ENCODE results near the gene TIPARP.

TIPARP gene

GRCh38 chr3:156639414-156640023, 34.9 kb upstream of the TIPARP start:
- Histone ChIP-seq H3K4me1 (ENCODE audit: insufficient read depth, low read length, poor library complexity, severe bottlenecking) (peaks cover 22% of the 10 kb centered on the region), H3K4me2 (ENCODE audit: low read depth, low read length, poor library complexity, severe bottlenecking) (no peak overlapping the region), H4K20me1 (ENCODE audit: insufficient read depth, low read length, poor library complexity, severe bottlenecking) (no peaks in the 10 kb centered on the region), H2AFZ (ENCODE audit: low read length) (no peak overlapping the region), H3K36me3 (ENCODE audit: insufficient read depth, low read length) (no peaks in the 10 kb centered on the region), H3K9me3 (ENCODE audit: insufficient read depth, low read depth, low read length) (no peaks in the 10 kb centered on the region), H3K9ac (ENCODE audit: low read depth, low read length, poor library complexity, severe bottlenecking) (no peak overlapping the region), H3F3A (ENCODE audit: low read depth) (no peaks in the 10 kb centered on the region), H3K9me2 (replicated peaks; ENCODE audit: low read depth, low read length) (no peaks in the 10 kb centered on the region), H3K4me3 (ENCODE audit: low read length, poor library complexity, severe bottlenecking) (no peak overlapping the region), H3K79me2 (ENCODE audit: insufficient read depth, low read length) (no peaks in the 10 kb centered on the region), H3K27me3 (ENCODE audit: insufficient read depth, low read length, poor library complexity, severe bottlenecking) (no peaks in the 10 kb centered on the region)
- TF ChIP-seq CTCF (conservative IDR thresholded peaks at IDR 0.05; ENCODE audit: low read length) (no peak), EZH2phosphoT487 (IDR thresholded peaks at IDR 0.05; ENCODE audit: borderline replicate concordance) (no peak)

- Histone ChIP-seq H3K79me2 (ENCODE audit: insufficient read depth, low read length) (no peaks in the 10 kb centered on the region), H3K27me3 (ENCODE audit: insufficient read depth, low read length, poor library complexity, severe bottlenecking) (no peaks in the 10 kb centered on the region), H3K4me2 (ENCODE audit: low read depth, low read length, poor library complexity, severe bottlenecking) (no peak overlapping the region), H4K20me1 (ENCODE audit: insufficient read depth, low read length, poor library complexity, severe bottlenecking) (no peaks in the 10 kb centered on the region), H3K9me2 (replicated peaks; ENCODE audit: low read depth, low read length) (no peaks in the 10 kb centered on the region), H3K9ac (ENCODE audit: low read depth, low read length, poor library complexity, severe bottlenecking) (no peak overlapping the region), H3F3A (ENCODE audit: low read depth) (no peaks in the 10 kb centered on the region), H3K9me3 (ENCODE audit: insufficient read depth, low read depth, low read length) (no peaks in the 10 kb centered on the region), H2AFZ (ENCODE audit: low read length) (no peak overlapping the region), H3K4me3 (ENCODE audit: low read length, poor library complexity, severe bottlenecking) (no peak overlapping the region), H3K4me1 (ENCODE audit: insufficient read depth, low read length, poor library complexity, severe bottlenecking) (peaks cover 25% of the 10 kb centered on the region), H3K36me3 (ENCODE audit: insufficient read depth, low read length) (no peaks in the 10 kb centered on the region)
- no peak for TF ChIP-seq CTCF (conservative IDR thresholded peaks at IDR 0.05; ENCODE audit: low read length)
- no peak for TF ChIP-seq EZH2phosphoT487 (IDR thresholded peaks at IDR 0.05; ENCODE audit: borderline replicate concordance)
Measured at GRCh38 chr3:156641618-156641975, 32.8 kb upstream of the TIPARP start.

- Histone ChIP-seq H3K4me1 (ENCODE audit: insufficient read depth, low read length, poor library complexity, severe bottlenecking) (peaks cover 25% of the 10 kb centered on the region), H3K27me3 (ENCODE audit: insufficient read depth, low read length, poor library complexity, severe bottlenecking) (no peaks in the 10 kb centered on the region), H3K4me3 (ENCODE audit: low read length, poor library complexity, severe bottlenecking) (peak overlapping the region; percentile 60), H3K9ac (ENCODE audit: low read depth, low read length, poor library complexity, severe bottlenecking) (peak overlapping the region; percentile 52), H3K36me3 (ENCODE audit: insufficient read depth, low read length) (no peaks in the 10 kb centered on the region), H3K9me3 (ENCODE audit: insufficient read depth, low read depth, low read length) (no peaks in the 10 kb centered on the region), H3K79me2 (ENCODE audit: insufficient read depth, low read length) (no peaks in the 10 kb centered on the region), H3K4me2 (ENCODE audit: low read depth, low read length, poor library complexity, severe bottlenecking) (peak overlapping the region; percentile 63), H3K9me2 (replicated peaks; ENCODE audit: low read depth, low read length) (no peaks in the 10 kb centered on the region), H4K20me1 (ENCODE audit: insufficient read depth, low read length, poor library complexity, severe bottlenecking) (no peaks in the 10 kb centered on the region), H2AFZ (ENCODE audit: low read length) (peak overlapping the region; percentile 88), H3F3A (ENCODE audit: low read depth) (no peaks in the 10 kb centered on the region)
- TF ChIP-seq CTCF (conservative IDR thresholded peaks at IDR 0.05; ENCODE audit: low read length): no peak
- TF ChIP-seq EZH2phosphoT487 (IDR thresholded peaks at IDR 0.05; ENCODE audit: borderline replicate concordance): no peak
Measured at GRCh38 chr3:156642750-156643728, 31.4 kb upstream of the TIPARP start.
